ENCODE results near the gene GNAT2.

GNAT2 gene

DNA sequence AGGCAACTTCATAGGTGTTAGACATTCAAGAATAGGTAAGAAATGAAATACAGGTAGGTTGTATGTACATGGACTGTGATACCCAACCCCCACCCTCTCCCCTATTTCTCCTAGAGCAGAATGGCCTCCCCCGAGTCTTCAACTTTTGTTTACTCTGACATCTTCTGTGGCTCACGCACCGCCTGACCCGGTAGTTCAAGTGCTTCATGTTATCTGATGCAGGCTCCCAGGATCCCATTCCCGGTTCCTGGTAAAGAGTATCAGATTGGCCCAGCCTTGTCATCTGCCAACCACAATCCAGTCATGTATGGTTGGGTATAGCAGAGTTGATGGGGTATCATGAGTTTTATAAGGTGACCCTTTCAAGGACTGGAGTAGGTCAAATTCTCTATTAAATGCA, 61.9 kb downstream of the GNAT2 start:
- no peak for DNase-seq (ENCODE audit: low read depth)

GRCh38 chr1:109556563-109556962, 62.9 kb downstream of the GNAT2 start:
- no peak for DNase-seq (ENCODE audit: low read depth)
